ENCODE results near the gene SBDS. TPM values are rescaled to one million over a fixed set of nuclear protein-coding genes. Genes with fewer than 3 reads are reported as not detected.

SBDS gene
- total and polyA plus RNA-seq, 2 donors (not counting 1 experiment from before 2014, with no cell fraction given), result 39.1 to 170 TPM

DNA sequence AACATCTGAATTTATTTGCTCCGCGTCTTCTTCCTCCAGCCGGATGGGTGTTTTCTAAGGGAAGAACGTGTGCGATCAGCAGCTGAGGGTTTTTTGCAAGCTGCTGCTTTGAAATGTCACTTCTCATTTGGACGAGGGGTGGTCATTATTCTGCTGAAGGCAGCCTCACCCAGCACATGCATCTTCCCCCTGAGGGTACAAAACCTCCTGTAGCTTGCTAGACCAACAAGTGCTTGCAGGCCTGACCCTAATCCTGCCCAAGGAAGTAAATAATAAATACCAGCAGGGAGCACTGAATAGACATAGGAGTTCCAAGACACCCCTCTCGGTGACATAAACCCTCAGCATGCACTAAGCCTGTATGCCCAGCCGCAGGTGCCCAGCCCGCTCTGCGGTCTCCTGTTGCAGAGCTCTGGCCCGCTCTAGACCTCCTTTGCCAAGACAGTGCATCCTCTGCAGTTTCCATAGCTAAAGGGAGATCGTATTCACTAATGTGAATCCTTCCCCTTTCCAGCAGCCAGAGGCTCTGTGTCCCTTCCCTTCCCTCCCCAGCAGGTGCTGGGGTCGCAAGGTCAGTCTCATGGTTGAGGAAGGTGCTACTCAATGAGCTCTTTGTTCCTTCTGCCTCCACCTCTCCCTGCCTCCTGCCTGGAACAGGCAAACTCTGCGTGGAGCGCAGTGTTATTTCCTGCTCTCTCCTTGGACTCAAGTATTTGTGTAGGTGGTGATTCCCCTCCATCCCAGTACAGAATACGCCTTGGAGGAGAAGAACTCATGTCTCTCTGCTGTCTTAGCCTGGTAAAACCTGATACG is 36.6 kb downstream of the SBDS start:
- H3K9me3 Mint-ChIP-seq (ENCODE audit: insufficient read depth), result no peaks in the 10 kb centered on the region
- no peak for TF ChIP-seq EZH2 (IDR thresholded peaks at IDR 0.05; ENCODE audit: borderline replicate concordance, insufficient read depth, low read depth, low read length, poor library complexity, severe bottlenecking)
- TF ChIP-seq, protein P1, sequence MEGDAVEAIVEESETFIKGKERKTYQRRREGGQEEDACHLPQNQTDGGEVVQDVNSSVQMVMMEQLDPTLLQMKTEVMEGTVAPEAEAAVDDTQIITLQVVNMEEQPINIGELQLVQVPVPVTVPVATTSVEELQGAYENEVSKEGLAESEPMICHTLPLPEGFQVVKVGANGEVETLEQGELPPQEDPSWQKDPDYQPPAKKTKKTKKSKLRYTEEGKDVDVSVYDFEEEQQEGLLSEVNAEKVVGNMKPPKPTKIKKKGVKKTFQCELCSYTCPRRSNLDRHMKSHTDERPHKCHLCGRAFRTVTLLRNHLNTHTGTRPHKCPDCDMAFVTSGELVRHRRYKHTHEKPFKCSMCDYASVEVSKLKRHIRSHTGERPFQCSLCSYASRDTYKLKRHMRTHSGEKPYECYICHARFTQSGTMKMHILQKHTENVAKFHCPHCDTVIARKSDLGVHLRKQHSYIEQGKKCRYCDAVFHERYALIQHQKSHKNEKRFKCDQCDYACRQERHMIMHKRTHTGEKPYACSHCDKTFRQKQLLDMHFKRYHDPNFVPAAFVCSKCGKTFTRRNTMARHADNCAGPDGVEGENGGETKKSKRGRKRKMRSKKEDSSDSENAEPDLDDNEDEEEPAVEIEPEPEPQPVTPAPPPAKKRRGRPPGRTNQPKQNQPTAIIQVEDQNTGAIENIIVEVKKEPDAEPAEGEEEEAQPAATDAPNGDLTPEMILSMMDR (IDR thresholded peaks at IDR 0.05), result no peak
- WGBS (ENCODE audit: insufficient coverage), result 98% methylated on average over 9 of the region's 17 CpGs
- CTCF ChIA-PET, result no interaction called here
- no peaks in the 10 kb centered on the region for H3K27me3 Mint-ChIP-seq
- no peak for ATAC-seq (ENCODE audit: low read depth)
- no peak overlapping the region for H3K4me3 Mint-ChIP-seq
- no peaks in the 10 kb centered on the region for H3K9me3 ChIP-seq (ENCODE audit: control extremely low read depth in 1 of 3, control insufficient read depth in 2 of 3, insufficient read depth in 1 of 3, low read length in 2 of 3)
- H2AFZ ChIP-seq (ENCODE audit: insufficient read depth, low read depth, low read length, poor library complexity, severe bottlenecking), result no peak overlapping the region
- H3K27ac ChIP-seq (ENCODE audit: low read length in 2 of 2), result no peak overlapping the region
- H4K20me1 ChIP-seq (ENCODE audit: control insufficient read depth, insufficient read depth, low read length, poor library complexity, severe bottlenecking), result no peaks in the 10 kb centered on the region
- POLR2A ChIA-PET, result no interaction called here
- no peak for DNase-seq
- no peaks in the 10 kb centered on the region for H3K79me2 ChIP-seq (ENCODE audit: control insufficient read depth, insufficient read depth, low read length)
- no peaks in the 10 kb centered on the region for H3K4me1 Mint-ChIP-seq
- no peak overlapping the region for H3K4me2 ChIP-seq (replicated peaks; ENCODE audit: low read depth, low read length, poor library complexity, severe bottlenecking)
- no peak overlapping the region for H3K27ac Mint-ChIP-seq
- no peaks in the 10 kb centered on the region for H3K27me3 ChIP-seq (replicated peaks in 1 of 4; ENCODE audit: control extremely low read depth in 1 of 4, control insufficient read depth in 3 of 4, insufficient read depth in 4 of 4, low read length in 3 of 4)
- intact Hi-C loops (cut with micrococcal nuclease), result no loop called here
- H3K36me3 ChIP-seq (replicated peaks in 1 of 2; ENCODE audit: control extremely low read depth in 1 of 2, control insufficient read depth in 1 of 2, extremely low read depth in 1 of 2, insufficient read depth in 2 of 2, low read length in 1 of 2), result peaks cover 0 to 53% of the 10 kb centered on the region in 2 experiments
- H3K4me3 ChIP-seq (ENCODE audit: control extremely low read depth in 1 of 5, extremely low read depth in 1 of 5, insufficient read depth in 1 of 5, low read depth in 2 of 5, low read length in 4 of 5), result no peak overlapping the region
- no peak overlapping the region for H3K9ac ChIP-seq (ENCODE audit: low read length)
- no peaks in the 10 kb centered on the region for H3K4me1 ChIP-seq (ENCODE audit: control insufficient read depth in 2 of 2, insufficient read depth in 2 of 2, low read length in 2 of 2)

GRCh38 chr7:66957595-66958290 is 37.6 kb downstream of the SBDS start:
- Mint-ChIP-seq H3K9me3 (ENCODE audit: insufficient read depth) (no peaks in the 10 kb centered on the region), H3K4me3 (no peak overlapping the region), H3K27me3 (no peaks in the 10 kb centered on the region), H3K4me1 (peaks cover 6% of the 10 kb centered on the region), H3K27ac (no peak overlapping the region)
- no peak overlapping the region for H3K9ac ChIP-seq (ENCODE audit: low read length)
- ChIA-PET POLR2A (no interaction called here), CTCF (no interaction called here)
- no peak overlapping the region for H3K4me2 ChIP-seq (replicated peaks; ENCODE audit: low read depth, low read length, poor library complexity, severe bottlenecking)
- H3K4me3 ChIP-seq (ENCODE audit: control extremely low read depth in 1 of 5, extremely low read depth in 1 of 5, insufficient read depth in 1 of 5, low read depth in 2 of 5, low read length in 4 of 5), result no peak overlapping the region
- H3K9me3 ChIP-seq (ENCODE audit: control extremely low read depth in 1 of 3, control insufficient read depth in 2 of 3, insufficient read depth in 1 of 3, low read length in 2 of 3), result no peaks in the 10 kb centered on the region
- DNase-seq (no peak), ATAC-seq (ENCODE audit: low read depth) (no peak)
- no peaks in the 10 kb centered on the region for H3K79me2 ChIP-seq (ENCODE audit: control insufficient read depth, insufficient read depth, low read length)
- H3K27me3 ChIP-seq (replicated peaks in 1 of 4; ENCODE audit: control extremely low read depth in 1 of 4, control insufficient read depth in 3 of 4, insufficient read depth in 4 of 4, low read length in 3 of 4), result no peaks in the 10 kb centered on the region
- no peak overlapping the region for H2AFZ ChIP-seq (ENCODE audit: insufficient read depth, low read depth, low read length, poor library complexity, severe bottlenecking)
- peaks cover 0 to 59% of the 10 kb centered on the region in 2 experiments for H3K36me3 ChIP-seq (replicated peaks in 1 of 2; ENCODE audit: control extremely low read depth in 1 of 2, control insufficient read depth in 1 of 2, extremely low read depth in 1 of 2, insufficient read depth in 2 of 2, low read length in 1 of 2)
- peaks cover 1 to 6% of the 10 kb centered on the region in 2 donors for H3K4me1 ChIP-seq (ENCODE audit: control insufficient read depth in 2 of 2, insufficient read depth in 2 of 2, low read length in 2 of 2)
- H3K27ac ChIP-seq (ENCODE audit: low read length in 2 of 2), result no peak overlapping the region
- intact Hi-C loops (cut with micrococcal nuclease), result no loop called here
- H4K20me1 ChIP-seq (ENCODE audit: control insufficient read depth, insufficient read depth, low read length, poor library complexity, severe bottlenecking), result no peaks in the 10 kb centered on the region
- TF ChIP-seq, protein P1 (IDR thresholded peaks at IDR 0.05), result no peak
- TF ChIP-seq EZH2 (IDR thresholded peaks at IDR 0.05; ENCODE audit: borderline replicate concordance, insufficient read depth, low read depth, low read length, poor library complexity, severe bottlenecking), result no peak
- 96% methylated on average over 13 of the region's 13 CpGs for WGBS (ENCODE audit: insufficient coverage)
